ENCODE measurements around the gene COL21A1.

DNA sequence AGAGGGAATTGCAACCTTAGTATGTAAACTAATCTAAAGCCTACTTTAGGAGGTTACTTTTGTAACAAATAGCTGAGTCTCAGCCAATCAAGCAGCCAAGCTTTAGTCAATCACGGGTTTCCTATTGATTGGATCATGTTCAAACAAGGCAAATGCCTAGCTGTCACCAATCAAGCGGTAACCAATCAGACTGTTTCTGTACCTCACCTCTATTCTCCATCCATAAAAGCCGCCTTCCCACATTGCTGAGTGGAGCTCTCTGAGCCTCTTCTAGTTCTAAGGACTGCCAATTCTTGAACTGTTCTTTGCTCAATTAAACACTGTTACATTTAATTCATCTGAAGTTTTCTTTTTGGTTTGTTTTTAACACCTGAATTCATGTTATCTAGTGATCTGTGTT, 223.6 kb downstream of the COL21A1 start:
- TF ChIP-seq POLR2AphosphoS5 (IDR thresholded peaks at IDR 0.05; ENCODE audit: low read depth, low read length) (no peak), CTCF (IDR thresholded peaks at IDR 0.05) (no peak)

Measured in Panc1 (cell line).